Measurements from ENCODE around the gene RNF217. TPM values are rescaled to one million over a fixed set of nuclear protein-coding genes. Genes with fewer than 3 reads are reported as not detected.

Gene RNF217
- total and polyA plus RNA-seq, 10 of the 15 experiments (the other 5 are each of a cell fraction or from before 2014, with no cell fraction given), result under 0.01 to 11.7 (median 0.04) TPM; not detected in 3

DNA sequence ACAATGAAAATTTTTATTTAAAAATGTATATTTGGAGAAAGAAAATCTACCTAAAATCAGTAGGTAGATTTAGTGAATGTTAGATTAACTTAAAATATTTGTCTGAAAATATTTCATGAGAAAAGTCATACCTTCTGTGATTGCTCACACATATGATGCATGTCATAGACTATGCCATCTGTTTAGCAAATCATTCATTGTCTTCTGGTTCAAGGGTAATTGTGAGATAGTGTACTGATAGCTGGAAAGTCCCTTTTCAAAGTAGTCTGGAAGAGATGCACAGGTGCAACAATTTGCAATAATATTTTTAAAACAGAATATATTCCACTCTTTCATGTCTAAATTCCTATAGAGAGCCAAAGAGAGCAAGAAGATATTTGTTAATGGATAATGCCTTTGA is 21.0 kb upstream of the RNF217 start:
- intact Hi-C loops (cut with micrococcal nuclease; ENCODE audit: unreplicated experiment) (no loop called here), in situ Hi-C loops (cut with MboI) (no loop called here)
- FAIRE-seq (no peak), ATAC-seq (peak; percentile 42; the same call in 1 of the 3 replicates), DNase-seq (ENCODE audit: low read depth, low spot score) (no peak)
- H3K36me3 ChIP-seq (ENCODE audit: control insufficient read depth in 2 of 2, insufficient read depth in 2 of 2, low read length in 1 of 2), result no peaks in the 10 kb centered on the region
- H3K9ac ChIP-seq (ENCODE audit: control insufficient read depth, insufficient read depth, low read length), result no peak overlapping the region
- H3K4me3 ChIP-seq, result no peak overlapping the region
- ChIA-PET CTCF (no interaction called here), RAD21 (ENCODE audit: unreplicated experiment) (no interaction called here), POLR2A (no interaction called here), SMC1A (ENCODE audit: uncharacterized antibody, unreplicated experiment) (interaction anchor here (1.7 kb wide), 1 partner anchor 10 kb away, joined by 4 read pairs; no protein-coding TSS in a partner anchor)
- no peaks in the 10 kb centered on the region for H3K4me1 ChIP-seq (ENCODE audit: control insufficient read depth, insufficient read depth, low read length)
- no peak overlapping the region for H2AFZ ChIP-seq (ENCODE audit: control insufficient read depth, low read depth, low read length)
- no peaks in the 10 kb centered on the region for H4K20me1 ChIP-seq (ENCODE audit: control insufficient read depth, insufficient read depth)
- BruUV-seq (replicated peaks), result no TSS peak
- no peak for TF ChIP-seq MTA3 (IDR thresholded peaks at IDR 0.05; ENCODE audit: borderline replicate concordance, low read length)
- no peak for TF ChIP-seq NR2C1 (IDR thresholded peaks at IDR 0.05)
- TF ChIP-seq, protein P1, sequence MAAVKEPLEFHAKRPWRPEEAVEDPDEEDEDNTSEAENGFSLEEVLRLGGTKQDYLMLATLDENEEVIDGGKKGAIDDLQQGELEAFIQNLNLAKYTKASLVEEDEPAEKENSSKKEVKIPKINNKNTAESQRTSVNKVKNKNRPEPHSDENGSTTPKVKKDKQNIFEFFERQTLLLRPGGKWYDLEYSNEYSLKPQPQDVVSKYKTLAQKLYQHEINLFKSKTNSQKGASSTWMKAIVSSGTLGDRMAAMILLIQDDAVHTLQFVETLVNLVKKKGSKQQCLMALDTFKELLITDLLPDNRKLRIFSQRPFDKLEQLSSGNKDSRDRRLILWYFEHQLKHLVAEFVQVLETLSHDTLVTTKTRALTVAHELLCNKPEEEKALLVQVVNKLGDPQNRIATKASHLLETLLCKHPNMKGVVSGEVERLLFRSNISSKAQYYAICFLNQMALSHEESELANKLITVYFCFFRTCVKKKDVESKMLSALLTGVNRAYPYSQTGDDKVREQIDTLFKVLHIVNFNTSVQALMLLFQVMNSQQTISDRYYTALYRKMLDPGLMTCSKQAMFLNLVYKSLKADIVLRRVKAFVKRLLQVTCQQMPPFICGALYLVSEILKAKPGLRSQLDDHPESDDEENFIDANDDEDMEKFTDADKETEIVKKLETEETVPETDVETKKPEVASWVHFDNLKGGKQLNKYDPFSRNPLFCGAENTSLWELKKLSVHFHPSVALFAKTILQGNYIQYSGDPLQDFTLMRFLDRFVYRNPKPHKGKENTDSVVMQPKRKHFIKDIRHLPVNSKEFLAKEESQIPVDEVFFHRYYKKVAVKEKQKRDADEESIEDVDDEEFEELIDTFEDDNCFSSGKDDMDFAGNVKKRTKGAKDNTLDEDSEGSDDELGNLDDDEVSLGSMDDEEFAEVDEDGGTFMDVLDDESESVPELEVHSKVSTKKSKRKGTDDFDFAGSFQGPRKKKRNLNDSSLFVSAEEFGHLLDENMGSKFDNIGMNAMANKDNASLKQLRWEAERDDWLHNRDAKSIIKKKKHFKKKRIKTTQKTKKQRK (IDR thresholded peaks at IDR 0.05; ENCODE audit: low read depth, low read length), result no peak
- TF ChIP-seq SREBF1 (IDR thresholded peaks at IDR 0.05; ENCODE audit: low read length), result no peak
- TF ChIP-seq CREB1 (IDR thresholded peaks at IDR 0.05; ENCODE audit: low read depth), result no peak
- TF ChIP-seq, protein P2, sequence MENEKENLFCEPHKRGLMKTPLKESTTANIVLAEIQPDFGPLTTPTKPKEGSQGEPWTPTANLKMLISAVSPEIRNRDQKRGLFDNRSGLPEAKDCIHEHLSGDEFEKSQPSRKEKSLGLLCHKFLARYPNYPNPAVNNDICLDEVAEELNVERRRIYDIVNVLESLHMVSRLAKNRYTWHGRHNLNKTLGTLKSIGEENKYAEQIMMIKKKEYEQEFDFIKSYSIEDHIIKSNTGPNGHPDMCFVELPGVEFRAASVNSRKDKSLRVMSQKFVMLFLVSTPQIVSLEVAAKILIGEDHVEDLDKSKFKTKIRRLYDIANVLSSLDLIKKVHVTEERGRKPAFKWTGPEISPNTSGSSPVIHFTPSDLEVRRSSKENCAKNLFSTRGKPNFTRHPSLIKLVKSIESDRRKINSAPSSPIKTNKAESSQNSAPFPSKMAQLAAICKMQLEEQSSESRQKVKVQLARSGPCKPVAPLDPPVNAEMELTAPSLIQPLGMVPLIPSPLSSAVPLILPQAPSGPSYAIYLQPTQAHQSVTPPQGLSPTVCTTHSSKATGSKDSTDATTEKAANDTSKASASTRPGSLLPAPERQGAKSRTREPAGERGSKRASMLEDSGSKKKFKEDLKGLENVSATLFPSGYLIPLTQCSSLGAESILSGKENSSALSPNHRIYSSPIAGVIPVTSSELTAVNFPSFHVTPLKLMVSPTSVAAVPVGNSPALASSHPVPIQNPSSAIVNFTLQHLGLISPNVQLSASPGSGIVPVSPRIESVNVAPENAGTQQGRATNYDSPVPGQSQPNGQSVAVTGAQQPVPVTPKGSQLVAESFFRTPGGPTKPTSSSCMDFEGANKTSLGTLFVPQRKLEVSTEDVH (IDR thresholded peaks at IDR 0.05; ENCODE audit: low read depth, partially characterized antibody), result no peak
- TF ChIP-seq ZZZ3 (IDR thresholded peaks at IDR 0.05; ENCODE audit: control insufficient read depth, insufficient read length, low read depth), result no peak
- TF ChIP-seq ASH2L (IDR thresholded peaks at IDR 0.05; ENCODE audit: borderline replicate concordance, low read depth), result no peak
- TF ChIP-seq SMARCA5 (IDR thresholded peaks at IDR 0.05), result no peak
- TF ChIP-seq, protein P3, sequence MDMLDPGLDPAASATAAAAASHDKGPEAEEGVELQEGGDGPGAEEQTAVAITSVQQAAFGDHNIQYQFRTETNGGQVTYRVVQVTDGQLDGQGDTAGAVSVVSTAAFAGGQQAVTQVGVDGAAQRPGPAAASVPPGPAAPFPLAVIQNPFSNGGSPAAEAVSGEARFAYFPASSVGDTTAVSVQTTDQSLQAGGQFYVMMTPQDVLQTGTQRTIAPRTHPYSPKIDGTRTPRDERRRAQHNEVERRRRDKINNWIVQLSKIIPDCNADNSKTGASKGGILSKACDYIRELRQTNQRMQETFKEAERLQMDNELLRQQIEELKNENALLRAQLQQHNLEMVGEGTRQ (IDR thresholded peaks at IDR 0.05; ENCODE audit: borderline replicate concordance, low read depth, low read length), result no peak
- TF ChIP-seq POU2F2 (IDR thresholded peaks at IDR 0.05; ENCODE audit: borderline replicate concordance, low read depth, low read length), result no peak
- no peak overlapping the region for H3K4me2 ChIP-seq (ENCODE audit: control insufficient read depth, insufficient read depth)
- H3K27me3 ChIP-seq (replicated peaks in 1 of 2; ENCODE audit: control insufficient read depth in 2 of 2, insufficient read depth in 2 of 2, low read length in 1 of 2), result no peaks in the 10 kb centered on the region
- H3K79me2 ChIP-seq (ENCODE audit: control insufficient read depth, insufficient read depth, low read length), result no peaks in the 10 kb centered on the region
- no peaks in the 10 kb centered on the region for H3K9me3 ChIP-seq (replicated peaks; ENCODE audit: control insufficient read depth, insufficient read depth, low read length)
- no peak overlapping the region for H3K27ac ChIP-seq (ENCODE audit: control insufficient read depth, insufficient read depth)
